ENCODE measurements around the gene CLDN34. TPM values are rescaled to one million over a fixed set of nuclear protein-coding genes. Genes with fewer than 3 reads are reported as not detected.

CLDN34 gene
- total RNA-seq, 2 experiments from 2014 or later, result not detected

- DNase-seq, result no peak
- POLR2A ChIA-PET, result no interaction called here
- ATAC-seq (ENCODE audit: low read depth), result no peak
- Mint-ChIP-seq H3K36me3 (no peaks in the 10 kb centered on the region), H3K4me1 (peaks cover 3% of the 10 kb centered on the region), H3K9me3 (no peaks in the 10 kb centered on the region), H3K27ac (no peak overlapping the region), H3K4me3 (no peak overlapping the region), H3K27me3 (peaks cover 49% of the 10 kb centered on the region)
Measured at GRCh38 chrX:9947131-9947794, 19.9 kb upstream of the CLDN34 start.

- POLR2A ChIA-PET, result no interaction called here
- no peaks in the 10 kb centered on the region for H3K9me3 Mint-ChIP-seq
- no peak overlapping the region for H3K4me3 Mint-ChIP-seq
- DNase-seq (no peak), ATAC-seq (ENCODE audit: low read depth) (no peak)
- peaks cover 49% of the 10 kb centered on the region for H3K27me3 Mint-ChIP-seq
- no peak overlapping the region for H3K27ac Mint-ChIP-seq
- peaks cover under 1% of the 10 kb centered on the region for H3K4me1 Mint-ChIP-seq
- H3K36me3 Mint-ChIP-seq, result no peaks in the 10 kb centered on the region
Measured at GRCh38 chrX:9948406-9948805, 18.8 kb upstream of the CLDN34 start.

- no peaks in the 10 kb centered on the region for H3K36me3 Mint-ChIP-seq
- POLR2A ChIA-PET, result no interaction called here
- no peak for ATAC-seq (ENCODE audit: low read depth)
- H3K27me3 Mint-ChIP-seq, result peaks cover 47% of the 10 kb centered on the region
- no peak overlapping the region for H3K4me3 Mint-ChIP-seq
- no peak for DNase-seq
- no peaks in the 10 kb centered on the region for H3K9me3 Mint-ChIP-seq
- no peaks in the 10 kb centered on the region for H3K4me1 Mint-ChIP-seq
- H3K27ac Mint-ChIP-seq, result no peak overlapping the region
Measured at GRCh38 chrX:9952300-9952699, 14.9 kb upstream of the CLDN34 start.

GRCh38 chrX:9953396-9953795 lies 13.8 kb upstream of the CLDN34 start:
- Mint-ChIP-seq H3K4me3 (no peak overlapping the region), H3K27ac (no peak overlapping the region), H3K36me3 (no peaks in the 10 kb centered on the region), H3K27me3 (peaks cover 37% of the 10 kb centered on the region), H3K4me1 (no peaks in the 10 kb centered on the region), H3K9me3 (no peaks in the 10 kb centered on the region)
- POLR2A ChIA-PET, result no interaction called here
- DNase-seq (no peak), ATAC-seq (ENCODE audit: low read depth) (no peak)

- no peak overlapping the region for H3K4me3 Mint-ChIP-seq
Measured at GRCh38 chrX:9955506-9955905, 11.7 kb upstream of the CLDN34 start.

GRCh38 chrX:9957743-9958142 lies 9.4 kb upstream of the CLDN34 start:
- no peak overlapping the region for H3K4me3 Mint-ChIP-seq
- no peaks in the 10 kb centered on the region for H3K4me1 Mint-ChIP-seq
- H3K27me3 Mint-ChIP-seq, result peaks cover 18% of the 10 kb centered on the region
- H3K27ac Mint-ChIP-seq, result no peak overlapping the region
- no peaks in the 10 kb centered on the region for H3K36me3 Mint-ChIP-seq
- POLR2A ChIA-PET, result no interaction called here
- ATAC-seq (ENCODE audit: low read depth) (no peak), DNase-seq (no peak)
- no peaks in the 10 kb centered on the region for H3K9me3 Mint-ChIP-seq

More at GRCh38 chrX:9955506-9955905, 11.7 kb upstream of the CLDN34 start:
- DNase-seq, result no peak
- no peaks in the 10 kb centered on the region for H3K36me3 Mint-ChIP-seq
- POLR2A ChIA-PET, result no interaction called here
- H3K9me3 Mint-ChIP-seq, result no peaks in the 10 kb centered on the region
- H3K27me3 Mint-ChIP-seq, result peaks cover 29% of the 10 kb centered on the region
- no peaks in the 10 kb centered on the region for H3K4me1 Mint-ChIP-seq
- ATAC-seq (ENCODE audit: low read depth), result no peak
- no peak overlapping the region for H3K27ac Mint-ChIP-seq

- H3K4me1 Mint-ChIP-seq, result no peaks in the 10 kb centered on the region
- POLR2A ChIA-PET, result no interaction called here
- H3K36me3 Mint-ChIP-seq, result no peaks in the 10 kb centered on the region
Measured at GRCh38 chrX:9958183-9958582, 9.0 kb upstream of the CLDN34 start.

GRCh38 chrX:9961750-9962149 lies 5.4 kb upstream of the CLDN34 start:
- no peak for ATAC-seq (ENCODE audit: low read depth)
- DNase-seq, result no peak

More at GRCh38 chrX:9958183-9958582, 9.0 kb upstream of the CLDN34 start:
- H3K27ac Mint-ChIP-seq, result no peak overlapping the region
- H3K4me3 Mint-ChIP-seq, result no peak overlapping the region
- ATAC-seq (ENCODE audit: low read depth), result no peak
- DNase-seq, result no peak
- peaks cover 18% of the 10 kb centered on the region for H3K27me3 Mint-ChIP-seq
- no peaks in the 10 kb centered on the region for H3K9me3 Mint-ChIP-seq

GRCh38 chrX:9977635-9978034 lies 10.5 kb downstream of the CLDN34 start:
- no peak overlapping the region for H3K4me3 Mint-ChIP-seq
- no peaks in the 10 kb centered on the region for H3K9me3 Mint-ChIP-seq
- H3K27me3 Mint-ChIP-seq, result peaks cover 9% of the 10 kb centered on the region
- POLR2A ChIA-PET, result no interaction called here
- DNase-seq (no peak), ATAC-seq (ENCODE audit: low read depth) (no peak)
- no peaks in the 10 kb centered on the region for H3K4me1 Mint-ChIP-seq
- H3K27ac Mint-ChIP-seq, result no peak overlapping the region
- H3K36me3 Mint-ChIP-seq, result no peaks in the 10 kb centered on the region

More at GRCh38 chrX:9961750-9962149, 5.4 kb upstream of the CLDN34 start:
- H3K4me1 Mint-ChIP-seq, result no peaks in the 10 kb centered on the region
- POLR2A ChIA-PET, result no interaction called here
- H3K4me3 Mint-ChIP-seq, result no peak overlapping the region
- H3K36me3 Mint-ChIP-seq, result no peaks in the 10 kb centered on the region
- peaks cover 12% of the 10 kb centered on the region for H3K27me3 Mint-ChIP-seq
- no peaks in the 10 kb centered on the region for H3K9me3 Mint-ChIP-seq
- no peak overlapping the region for H3K27ac Mint-ChIP-seq

GRCh38 chrX:9980401-9980800 lies 13.2 kb downstream of the CLDN34 start:
- H3K4me3 Mint-ChIP-seq, result no peak overlapping the region
- no peaks in the 10 kb centered on the region for H3K36me3 Mint-ChIP-seq
- H3K27ac Mint-ChIP-seq, result no peak overlapping the region
- H3K4me1 Mint-ChIP-seq, result no peaks in the 10 kb centered on the region
- no peaks in the 10 kb centered on the region for H3K9me3 Mint-ChIP-seq
- DNase-seq (no peak), ATAC-seq (ENCODE audit: low read depth) (no peak)
- POLR2A ChIA-PET, result no interaction called here
- peaks cover 8% of the 10 kb centered on the region for H3K27me3 Mint-ChIP-seq

- H3K4me1 Mint-ChIP-seq, result no peaks in the 10 kb centered on the region
- POLR2A ChIA-PET, result no interaction called here
- peaks cover 7% of the 10 kb centered on the region for H3K27me3 Mint-ChIP-seq
- no peak overlapping the region for H3K4me3 Mint-ChIP-seq
- no peaks in the 10 kb centered on the region for H3K36me3 Mint-ChIP-seq
- no peak for ATAC-seq (ENCODE audit: low read depth)
- DNase-seq, result no peak
- no peak overlapping the region for H3K27ac Mint-ChIP-seq
- H3K9me3 Mint-ChIP-seq, result no peaks in the 10 kb centered on the region
Measured at GRCh38 chrX:9980927-9981326, 13.8 kb downstream of the CLDN34 start.

- Mint-ChIP-seq H3K9me3 (no peaks in the 10 kb centered on the region), H3K4me1 (no peaks in the 10 kb centered on the region), H3K4me3 (no peak overlapping the region), H3K27me3 (peaks cover 10% of the 10 kb centered on the region), H3K27ac (no peak overlapping the region), H3K36me3 (no peaks in the 10 kb centered on the region)
- ATAC-seq (ENCODE audit: low read depth), result no peak
- POLR2A ChIA-PET, result no interaction called here
- no peak for DNase-seq
Measured at GRCh38 chrX:9983441-9983840, 16.3 kb downstream of the CLDN34 start.

GRCh38 chrX:9983846-9984245 lies 16.7 kb downstream of the CLDN34 start:
- Mint-ChIP-seq H3K4me3 (no peak overlapping the region), H3K9me3 (no peaks in the 10 kb centered on the region), H3K4me1 (no peaks in the 10 kb centered on the region), H3K27ac (no peak overlapping the region), H3K36me3 (no peaks in the 10 kb centered on the region), H3K27me3 (peaks cover 10% of the 10 kb centered on the region)
- ATAC-seq (ENCODE audit: low read depth), result no peak
- no peak for DNase-seq
- POLR2A ChIA-PET, result no interaction called here

GRCh38 chrX:9988762-9989161 lies 21.6 kb downstream of the CLDN34 start:
- no peak for ATAC-seq (ENCODE audit: low read depth)
- no peaks in the 10 kb centered on the region for H3K36me3 Mint-ChIP-seq
- POLR2A ChIA-PET, result no interaction called here
- no peak for DNase-seq
- H3K4me3 Mint-ChIP-seq, result no peak overlapping the region
- no peaks in the 10 kb centered on the region for H3K4me1 Mint-ChIP-seq
- peaks cover 8% of the 10 kb centered on the region for H3K27me3 Mint-ChIP-seq
- no peaks in the 10 kb centered on the region for H3K9me3 Mint-ChIP-seq
- H3K27ac Mint-ChIP-seq, result no peak overlapping the region

GRCh38 chrX:9992061-9992460 lies 24.9 kb downstream of the CLDN34 start:
- H3K27ac Mint-ChIP-seq, result no peak overlapping the region
- H3K36me3 Mint-ChIP-seq, result no peaks in the 10 kb centered on the region
- POLR2A ChIA-PET, result no interaction called here
- no peak for ATAC-seq (ENCODE audit: low read depth)
- DNase-seq, result no peak
- no peak overlapping the region for H3K4me3 Mint-ChIP-seq
- H3K9me3 Mint-ChIP-seq, result no peaks in the 10 kb centered on the region
- peaks cover 6% of the 10 kb centered on the region for H3K27me3 Mint-ChIP-seq
- no peaks in the 10 kb centered on the region for H3K4me1 Mint-ChIP-seq

Measured in activated naive CD8-positive, alpha-beta T cell treated with anti-CD3 and anti-CD28 coated beads, Interleukin-2, amount 10 ng/mL, durations not matched to agents 7 days and 5 days (primary cell).